HG03442 (cell line): ENCODE data around the gene MLH1.

Experiments
- ATAC-seq: cut with Tn5 transposase; IDR thresholded peaks from one replicate; pipeline ENCODE4 v1.9.1; 2021; ENCODE audit warnings: mild to moderate bottlenecking, moderate library complexity; ENCODE audit not compliant: unreplicated experiment

Gene MLH1

DNA sequence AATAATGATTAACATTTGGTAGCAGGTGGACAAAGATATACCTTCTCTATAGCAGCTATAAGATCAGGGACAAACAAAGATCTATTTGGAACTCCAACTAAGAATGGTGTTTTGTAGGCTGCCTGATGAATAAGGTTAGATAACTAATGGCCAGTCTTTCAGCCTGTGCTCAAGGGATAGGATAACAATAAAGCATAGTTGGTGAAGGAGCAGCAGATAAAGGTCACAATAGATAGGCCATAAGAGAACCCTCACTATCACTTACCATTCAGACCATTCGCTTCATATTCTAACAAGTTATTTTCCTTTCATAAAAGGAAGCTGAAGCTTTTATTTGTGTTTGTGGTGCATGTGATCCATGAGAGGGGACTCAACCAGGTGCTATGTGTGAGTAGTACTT lies 20.2 kb upstream of the MLH1 start:
- ATAC-seq, result no peak

DNA sequence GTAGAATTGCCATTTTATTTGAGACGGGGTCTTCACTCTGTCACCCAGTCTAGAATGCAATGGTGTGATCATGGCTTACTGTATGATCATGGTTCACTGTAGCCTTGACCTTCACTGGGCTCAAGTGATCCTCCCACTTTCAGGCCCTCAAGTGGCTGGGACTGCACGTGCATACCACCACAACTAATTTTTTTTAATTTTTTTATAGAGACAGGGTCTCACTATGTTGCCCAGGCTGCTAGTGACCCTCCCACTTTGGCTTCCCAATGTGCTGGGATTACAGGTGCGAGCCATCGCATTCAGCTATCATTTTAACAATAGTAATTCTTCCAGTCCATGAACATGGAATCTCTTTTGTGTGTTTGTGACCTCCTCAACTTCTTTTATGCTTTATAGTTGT lies 12.3 kb upstream of the MLH1 start:
- no peak for ATAC-seq

DNA sequence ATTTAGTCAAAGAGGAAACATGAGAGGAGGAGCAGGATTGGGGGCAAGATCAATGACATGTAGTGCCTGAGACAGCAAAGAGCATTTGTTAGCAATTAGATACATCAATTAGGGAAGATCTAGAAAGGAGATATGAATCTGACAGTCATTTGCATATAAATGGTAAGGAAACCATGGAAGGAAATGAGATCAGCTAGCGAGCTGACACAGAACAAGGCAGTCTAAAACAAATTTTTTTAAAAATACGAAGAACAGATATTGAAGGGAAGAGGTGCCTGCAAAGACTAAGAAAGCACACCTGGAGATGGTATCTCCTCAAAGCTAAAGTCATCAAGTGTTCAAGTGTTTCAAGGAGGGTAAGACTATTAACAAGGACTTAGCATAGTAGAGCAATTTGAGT lies 5.0 kb upstream of the MLH1 start:
- ATAC-seq, result no peak

DNA sequence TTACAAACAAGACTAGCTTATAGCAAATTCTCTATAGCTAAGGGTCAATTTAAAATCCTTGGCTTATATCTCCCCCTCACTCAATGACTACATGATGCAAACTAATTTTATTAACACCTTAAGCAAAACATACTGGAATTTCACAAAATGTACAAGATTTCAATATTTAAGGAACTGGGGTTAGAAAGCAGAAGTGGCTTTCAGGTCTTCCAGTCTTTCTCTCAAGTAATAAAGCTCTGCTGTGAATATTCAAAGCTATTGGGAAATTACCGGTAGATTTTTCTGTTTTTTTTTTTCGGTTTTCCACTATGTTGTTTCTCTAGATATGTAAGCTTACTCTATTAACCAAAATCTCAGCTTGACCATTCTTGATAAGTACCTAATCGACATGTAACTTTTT lies 4.3 kb upstream of the MLH1 start:
- no peak for ATAC-seq

GRCh38 chr3:36989568-36989967 lies 3.8 kb upstream of the MLH1 start:
- ATAC-seq, result no peak

DNA sequence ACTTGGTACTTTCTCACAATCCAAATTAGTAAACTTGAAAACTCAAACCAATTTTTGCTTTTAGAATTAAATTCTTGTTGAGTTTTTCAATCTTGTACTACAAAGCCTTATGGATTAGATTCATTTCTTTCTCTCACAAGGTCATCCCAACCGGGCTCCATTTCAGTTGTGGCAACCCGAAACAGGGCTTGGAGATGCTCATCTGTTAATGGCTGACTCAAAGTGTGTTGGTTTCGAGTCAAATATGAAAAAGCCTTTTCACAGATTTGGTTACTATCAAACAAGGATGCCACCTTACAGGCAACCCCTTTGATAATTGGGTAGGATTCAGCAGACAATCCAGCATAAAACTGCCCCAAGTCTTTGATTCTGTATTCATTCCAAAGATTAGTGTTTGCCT lies 2.2 kb upstream of the MLH1 start:
- no peak for ATAC-seq

DNA sequence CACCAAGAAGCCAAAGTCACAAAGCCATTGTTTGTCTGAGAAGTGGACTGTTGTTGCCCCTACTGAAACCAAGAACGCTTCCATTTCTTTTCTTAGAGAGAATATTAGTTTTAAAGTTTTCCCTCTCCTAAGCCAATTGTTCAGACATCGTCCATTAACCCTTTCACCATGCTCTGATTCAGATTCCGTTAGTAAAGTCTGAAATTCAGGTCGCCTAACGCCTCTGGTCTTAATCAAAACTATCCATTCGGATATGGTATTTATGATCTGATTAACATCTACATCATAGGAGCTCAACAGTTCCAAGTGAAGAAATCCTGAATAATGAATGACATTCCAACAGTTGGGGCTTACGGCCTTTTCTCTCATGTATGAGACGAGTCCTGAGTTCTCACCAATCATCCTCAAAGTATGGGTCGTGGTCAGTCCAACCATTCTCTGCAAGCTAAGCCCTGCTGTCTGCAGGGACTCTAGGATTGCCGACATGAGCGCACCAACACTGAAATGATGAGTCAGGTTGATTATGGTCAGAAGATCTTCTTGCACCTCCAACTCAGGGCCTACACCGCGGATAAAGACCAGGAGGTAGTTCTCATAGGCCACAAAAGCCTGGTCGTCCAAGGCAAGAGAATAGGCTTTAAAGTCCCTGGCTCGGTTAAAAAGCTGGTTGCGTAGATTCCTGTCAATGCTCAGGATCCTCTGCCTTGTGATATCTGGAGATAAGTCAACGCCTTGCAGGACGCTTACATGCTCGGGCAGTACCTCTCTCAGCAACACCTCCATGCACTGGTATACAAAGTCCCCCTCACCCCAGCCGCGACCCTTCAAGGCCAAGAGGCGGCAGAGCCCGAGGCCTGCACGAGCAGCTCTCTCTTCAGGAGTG lies 1.2 kb upstream of the MLH1 start:
- no peak for ATAC-seq

DNA sequence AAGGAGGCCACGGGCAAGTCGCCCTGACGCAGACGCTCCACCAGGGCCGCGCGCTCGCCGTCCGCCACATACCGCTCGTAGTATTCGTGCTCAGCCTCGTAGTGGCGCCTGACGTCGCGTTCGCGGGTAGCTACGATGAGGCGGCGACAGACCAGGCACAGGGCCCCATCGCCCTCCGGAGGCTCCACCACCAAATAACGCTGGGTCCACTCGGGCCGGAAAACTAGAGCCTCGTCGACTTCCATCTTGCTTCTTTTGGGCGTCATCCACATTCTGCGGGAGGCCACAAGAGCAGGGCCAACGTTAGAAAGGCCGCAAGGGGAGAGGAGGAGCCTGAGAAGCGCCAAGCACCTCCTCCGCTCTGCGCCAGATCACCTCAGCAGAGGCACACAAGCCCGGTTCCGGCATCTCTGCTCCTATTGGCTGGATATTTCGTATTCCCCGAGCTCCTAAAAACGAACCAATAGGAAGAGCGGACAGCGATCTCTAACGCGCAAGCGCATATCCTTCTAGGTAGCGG lies 452 bp upstream of the MLH1 start, which contains the start of gene EPM2AIP1:
TSS of gene EPM2AIP1 (minus strand) at position 326 of the 520 bp plus-strand sequence. CDS start at position 272, 54 bp downstream.
- ATAC-seq, result peak; percentile 82

- no peak for ATAC-seq
Measured at GRCh38 chr3:37014620-37015019, 21.3 kb downstream of the MLH1 start.

DNA sequence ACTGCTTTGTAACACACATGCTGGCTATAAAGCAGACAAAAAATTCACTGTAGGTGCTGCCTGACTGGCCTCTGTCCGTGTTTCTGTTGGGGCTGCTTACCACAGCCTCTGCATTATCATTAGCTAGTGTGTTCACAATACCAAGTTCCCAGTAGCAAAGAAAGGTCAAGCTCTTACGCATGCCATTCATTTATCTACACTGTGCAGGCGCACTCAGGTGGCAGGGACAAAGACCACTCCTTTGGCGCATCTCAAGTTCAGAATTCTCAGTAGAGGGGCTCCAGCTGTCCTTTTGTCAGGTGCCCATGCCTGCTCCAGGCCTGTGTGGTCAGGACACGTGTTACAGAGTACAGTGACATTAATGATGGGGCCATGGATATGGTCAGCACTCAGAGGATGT lies 22.3 kb downstream of the MLH1 start:
- ATAC-seq, result no peak

- no peak for ATAC-seq
Measured at GRCh38 chr3:37016903-37017302, 23.6 kb downstream of the MLH1 start.

- no peak for ATAC-seq
Measured at GRCh38 chr3:37017683-37018082, 24.4 kb downstream of the MLH1 start.

DNA sequence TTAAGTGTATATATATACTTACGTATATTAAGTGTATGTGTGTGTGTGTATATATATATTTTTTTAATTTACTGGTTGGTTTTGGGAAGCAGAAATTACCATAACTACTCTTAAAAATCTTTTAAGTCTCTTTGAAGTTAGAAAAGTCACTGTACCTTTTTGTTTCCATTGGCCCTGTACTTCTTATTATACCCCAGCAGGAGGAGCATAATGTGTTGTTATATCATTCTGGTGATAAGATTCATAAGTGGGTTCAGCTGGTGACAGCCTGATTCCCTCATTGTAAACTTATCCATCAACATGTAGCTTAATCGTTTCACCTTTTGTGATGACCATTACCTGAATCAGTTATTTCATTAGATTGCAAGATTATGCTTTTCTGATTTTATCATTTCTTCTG lies 30.8 kb downstream of the MLH1 start:
- ATAC-seq, result no peak

DNA sequence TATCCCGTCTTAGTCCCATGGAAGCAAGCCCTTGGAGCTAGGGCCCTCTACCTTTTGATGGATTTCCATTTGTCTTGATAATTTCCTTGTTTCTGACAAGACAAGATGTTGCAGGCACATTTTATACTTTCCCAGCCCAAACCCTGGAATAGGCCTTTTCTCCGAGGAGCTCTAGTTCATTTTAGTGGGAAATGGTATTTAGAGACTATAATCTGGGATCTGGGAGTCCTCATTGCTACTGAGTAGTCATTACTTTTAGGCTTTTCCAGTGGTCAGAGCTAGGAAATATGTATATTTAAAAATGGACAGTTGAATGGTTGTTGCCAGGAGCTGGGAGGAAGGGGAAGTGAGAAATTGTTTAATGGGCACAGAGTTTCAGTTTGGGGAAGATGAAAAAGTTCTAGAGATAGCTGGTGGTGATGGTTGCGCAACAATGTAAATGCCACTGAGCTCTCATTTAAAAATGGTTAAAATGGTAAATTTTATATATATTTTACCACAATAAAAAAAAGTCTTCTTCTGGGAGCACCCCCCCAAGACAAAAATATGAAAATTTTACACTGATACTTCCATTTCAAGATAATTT lies 31.6 kb downstream of the MLH1 start:
- no peak for ATAC-seq

DNA sequence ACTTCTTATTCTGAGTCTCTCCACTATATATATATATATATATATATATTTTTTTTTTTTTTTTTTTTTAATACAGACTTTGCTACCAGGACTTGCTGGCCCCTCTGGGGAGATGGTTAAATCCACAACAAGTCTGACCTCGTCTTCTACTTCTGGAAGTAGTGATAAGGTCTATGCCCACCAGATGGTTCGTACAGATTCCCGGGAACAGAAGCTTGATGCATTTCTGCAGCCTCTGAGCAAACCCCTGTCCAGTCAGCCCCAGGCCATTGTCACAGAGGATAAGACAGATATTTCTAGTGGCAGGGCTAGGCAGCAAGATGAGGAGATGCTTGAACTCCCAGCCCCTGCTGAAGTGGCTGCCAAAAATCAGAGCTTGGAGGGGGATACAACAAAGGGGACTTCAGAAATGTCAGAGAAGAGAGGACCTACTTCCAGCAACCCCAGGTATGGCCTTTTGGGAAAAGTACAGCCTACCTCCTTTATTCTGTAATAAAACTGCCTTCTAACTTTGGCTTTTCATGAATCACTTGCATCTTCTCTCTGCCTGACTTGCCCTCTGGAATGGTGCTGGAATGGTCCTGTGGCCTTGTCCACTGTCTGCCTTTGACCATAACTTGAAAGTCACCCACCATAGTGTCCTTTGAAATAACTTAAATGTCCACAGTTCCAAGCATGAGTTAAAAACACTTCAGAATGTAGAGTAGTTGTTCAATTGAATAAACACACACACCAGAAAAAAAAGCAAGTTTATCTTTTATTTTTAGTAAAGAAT lies 32.4 kb downstream of the MLH1 start:
- ATAC-seq, result no peak

DNA sequence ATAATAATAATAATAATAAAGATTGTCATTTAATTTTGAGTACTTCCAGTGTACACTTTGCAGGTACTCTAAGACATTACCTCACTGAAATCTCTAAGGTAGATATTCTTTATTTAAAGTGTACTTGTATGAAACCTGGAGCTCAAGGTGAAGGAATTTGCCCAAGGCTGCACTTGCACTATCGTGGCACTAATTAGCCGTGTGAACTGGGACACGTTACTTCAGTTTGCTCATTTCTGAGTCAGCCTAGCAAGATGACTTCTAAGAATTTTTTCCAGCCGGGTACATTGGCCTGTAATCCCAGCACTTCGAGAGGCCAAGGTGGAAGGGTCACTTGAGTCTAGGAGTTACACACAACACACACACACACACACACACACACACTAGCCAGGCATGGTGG lies 33.5 kb downstream of the MLH1 start:
- no peak for ATAC-seq

DNA sequence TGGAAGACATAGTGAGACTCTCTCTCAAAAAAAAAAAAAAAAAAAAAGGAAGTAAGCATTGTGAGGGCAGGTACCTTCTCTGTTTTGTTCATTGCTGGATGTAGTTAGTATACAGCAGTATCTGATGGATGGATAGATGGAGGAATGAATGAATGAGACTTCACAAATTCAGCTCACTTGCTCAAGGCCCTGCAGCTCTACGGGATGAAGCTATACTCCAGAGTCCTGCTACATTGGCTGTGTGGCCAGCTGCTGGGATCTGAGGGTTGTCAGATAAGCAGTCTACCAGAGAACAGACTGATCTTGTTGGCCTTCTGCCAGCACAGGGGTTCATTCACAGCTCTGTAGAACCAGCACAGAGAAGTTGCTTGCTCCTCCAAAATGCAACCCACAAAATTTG lies 35.0 kb downstream of the MLH1 start:
- no peak for ATAC-seq

- no peak for ATAC-seq
Measured at GRCh38 chr3:37029111-37029510, 35.8 kb downstream of the MLH1 start.

DNA sequence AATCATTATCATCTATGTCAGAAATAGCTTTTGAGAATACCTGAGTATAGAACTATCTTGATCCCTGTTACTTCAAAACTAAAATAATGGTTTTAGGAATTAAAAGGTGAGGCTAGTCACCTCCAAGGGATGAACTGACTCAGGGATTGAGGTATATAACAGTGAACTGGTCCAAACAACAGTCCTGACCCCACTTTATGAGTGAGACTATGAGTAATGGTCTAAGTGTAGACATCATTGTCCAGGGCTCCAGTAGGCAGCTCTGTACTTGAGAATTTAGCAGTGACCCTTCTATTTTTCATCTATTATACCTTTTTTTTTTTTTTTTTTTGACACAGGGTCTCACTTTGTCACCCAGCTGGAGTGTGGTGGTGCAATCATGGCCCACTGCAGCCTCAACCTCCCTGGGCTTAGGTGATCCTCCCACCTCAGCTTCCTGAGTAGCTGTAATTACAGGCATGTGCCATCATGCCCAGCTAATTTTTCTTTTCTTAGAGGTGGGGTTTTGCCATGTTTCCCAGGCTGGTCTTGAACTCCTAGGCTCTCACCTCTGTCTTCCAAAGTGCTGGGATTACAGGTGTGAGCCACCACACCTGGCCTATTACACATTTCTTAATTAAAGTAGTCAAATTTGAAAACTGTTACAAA lies 36.3 kb downstream of the MLH1 start:
- ATAC-seq, result no peak

GRCh38 chr3:37030588-37030987 lies 37.3 kb downstream of the MLH1 start:
- no peak for ATAC-seq

- no peak for ATAC-seq
Measured at GRCh38 chr3:37031096-37031682, 37.9 kb downstream of the MLH1 start.
